ENCODE measurements around the gene HMX3.

HMX3 gene

DNA sequence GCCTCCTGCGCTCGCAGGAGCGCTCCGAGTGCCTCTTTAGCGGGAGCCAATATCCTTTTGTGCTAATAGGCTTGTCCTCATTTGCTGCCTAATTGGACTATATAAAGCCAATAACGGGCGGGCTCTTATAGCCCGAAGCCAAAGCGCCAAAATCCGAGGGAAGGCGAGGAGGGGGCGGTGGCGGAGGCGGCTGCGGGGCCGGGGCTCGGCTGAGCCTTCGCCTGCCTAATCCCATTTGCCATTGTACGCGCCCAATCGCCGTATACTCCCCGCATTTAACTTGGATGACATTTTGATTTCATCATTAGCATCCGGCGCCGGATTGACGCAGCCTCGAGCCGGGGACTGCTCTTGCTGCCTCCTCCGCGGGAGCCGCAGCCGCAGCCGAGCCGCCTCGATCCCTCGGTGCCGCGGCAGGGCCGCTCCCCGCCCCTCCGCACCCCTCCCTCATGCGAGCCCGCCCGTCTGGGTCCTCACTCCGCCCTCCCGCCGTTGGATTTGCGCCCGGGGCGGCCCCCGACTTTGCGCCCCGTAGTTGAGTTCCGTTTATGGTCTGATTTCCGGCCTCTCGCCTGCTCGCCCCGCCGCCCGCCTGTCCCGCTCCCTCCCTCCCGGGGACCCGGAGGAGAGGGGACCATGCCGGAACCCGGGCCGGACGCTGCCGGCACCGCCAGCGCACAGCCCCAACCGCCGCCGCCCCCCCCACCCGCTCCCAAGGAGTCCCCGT lies at the start of gene HMX3:
Gene HMX3 (plus strand): TSS at position 556 of the 727 bp plus-strand sequence. CDS start 81 bp downstream, at position 637.
- Mint-ChIP-seq H3K27me3 (ENCODE audit: low read depth) (peaks cover 82% of the 10 kb centered on the region), H3K4me1 (ENCODE audit: low read depth) (peaks cover 20% of the 10 kb centered on the region), H3K27ac (peak within 1 kb of the TSS; percentile 57)

DNA sequence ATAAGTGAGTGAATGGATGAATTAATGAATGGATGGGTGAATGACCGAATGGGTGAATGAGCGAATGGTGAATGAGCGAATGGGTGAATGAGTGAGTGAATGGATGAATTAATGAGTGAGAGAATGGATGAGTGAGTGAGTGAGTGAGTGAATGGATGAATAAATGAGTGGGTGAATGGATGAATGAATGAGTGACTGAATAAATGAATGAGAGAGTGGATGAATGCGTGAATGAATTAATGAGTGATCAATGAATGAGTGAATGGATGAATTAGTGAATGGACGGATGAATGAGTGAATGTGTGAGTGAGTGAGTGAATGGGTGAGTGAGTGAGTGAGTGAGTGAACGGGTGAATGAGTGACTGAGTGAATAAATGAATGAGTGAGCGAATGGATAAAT lies 49.5 kb upstream of the HMX3 start:
- Mint-ChIP-seq H3K4me1 (ENCODE audit: low read depth) (no peaks in the 10 kb centered on the region), H3K27ac (no peak overlapping the region), H3K4me3 (no peak overlapping the region), H3K27me3 (ENCODE audit: low read depth) (no peaks in the 10 kb centered on the region), H3K36me3 (ENCODE audit: low read depth) (no peaks in the 10 kb centered on the region), H3K9me3 (peaks cover 5% of the 10 kb centered on the region)

More for the DNA sequence above, at the start of gene HMX3:
- peak within 1 kb of the TSS; percentile 17 for H3K4me3 Mint-ChIP-seq
- peaks cover 6% of the 10 kb centered on the region for H3K36me3 Mint-ChIP-seq (ENCODE audit: low read depth)
- no peaks in the 10 kb centered on the region for H3K9me3 Mint-ChIP-seq

DNA sequence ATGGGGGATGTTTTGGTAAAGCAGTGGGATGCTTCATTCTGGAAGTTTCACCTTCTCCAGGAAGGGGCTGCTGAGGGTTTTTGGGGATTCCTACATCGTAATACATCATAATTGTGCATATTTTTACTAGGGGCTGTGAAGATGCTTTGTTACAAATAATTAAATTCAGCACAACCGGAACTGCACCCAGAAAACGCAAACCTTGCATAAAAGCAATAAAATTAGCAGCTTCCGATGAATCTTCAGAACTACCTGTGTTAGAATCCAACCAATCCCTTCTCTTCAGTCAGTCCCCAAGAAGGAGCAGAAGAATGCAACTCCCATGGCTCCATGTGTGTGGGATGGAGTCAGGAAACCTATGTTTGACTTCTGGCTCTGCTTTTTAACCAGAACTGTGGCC lies 48.4 kb upstream of the HMX3 start:
- H3K27ac Mint-ChIP-seq, result no peak overlapping the region
- H3K27me3 Mint-ChIP-seq (ENCODE audit: low read depth), result peaks cover under 1% of the 10 kb centered on the region
- no peak overlapping the region for H3K4me3 Mint-ChIP-seq
- H3K36me3 Mint-ChIP-seq (ENCODE audit: low read depth), result no peaks in the 10 kb centered on the region
- no peaks in the 10 kb centered on the region for H3K4me1 Mint-ChIP-seq (ENCODE audit: low read depth)
- H3K9me3 Mint-ChIP-seq, result peaks cover 5% of the 10 kb centered on the region

DNA sequence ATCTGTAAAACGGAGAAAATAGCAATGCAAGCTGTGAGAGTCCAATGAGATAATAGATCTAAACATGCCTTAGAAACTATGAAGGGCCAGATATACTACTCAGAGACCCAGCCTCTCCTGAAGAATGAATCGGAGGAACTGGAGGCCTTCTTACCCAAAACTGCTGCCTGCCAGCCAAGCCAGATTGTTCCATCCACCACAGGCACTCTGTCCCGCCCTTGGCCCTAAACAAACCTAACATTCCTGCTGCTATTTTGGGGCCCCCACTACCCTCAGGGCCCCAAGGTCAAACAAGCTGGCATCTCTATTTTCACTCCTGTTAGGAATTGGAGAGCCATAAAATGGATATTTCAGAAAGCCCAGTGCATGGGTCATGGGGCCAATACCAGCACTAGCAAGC lies 48.0 kb upstream of the HMX3 start:
- H3K4me3 Mint-ChIP-seq, result no peak overlapping the region
- no peaks in the 10 kb centered on the region for H3K36me3 Mint-ChIP-seq (ENCODE audit: low read depth)

DNA sequence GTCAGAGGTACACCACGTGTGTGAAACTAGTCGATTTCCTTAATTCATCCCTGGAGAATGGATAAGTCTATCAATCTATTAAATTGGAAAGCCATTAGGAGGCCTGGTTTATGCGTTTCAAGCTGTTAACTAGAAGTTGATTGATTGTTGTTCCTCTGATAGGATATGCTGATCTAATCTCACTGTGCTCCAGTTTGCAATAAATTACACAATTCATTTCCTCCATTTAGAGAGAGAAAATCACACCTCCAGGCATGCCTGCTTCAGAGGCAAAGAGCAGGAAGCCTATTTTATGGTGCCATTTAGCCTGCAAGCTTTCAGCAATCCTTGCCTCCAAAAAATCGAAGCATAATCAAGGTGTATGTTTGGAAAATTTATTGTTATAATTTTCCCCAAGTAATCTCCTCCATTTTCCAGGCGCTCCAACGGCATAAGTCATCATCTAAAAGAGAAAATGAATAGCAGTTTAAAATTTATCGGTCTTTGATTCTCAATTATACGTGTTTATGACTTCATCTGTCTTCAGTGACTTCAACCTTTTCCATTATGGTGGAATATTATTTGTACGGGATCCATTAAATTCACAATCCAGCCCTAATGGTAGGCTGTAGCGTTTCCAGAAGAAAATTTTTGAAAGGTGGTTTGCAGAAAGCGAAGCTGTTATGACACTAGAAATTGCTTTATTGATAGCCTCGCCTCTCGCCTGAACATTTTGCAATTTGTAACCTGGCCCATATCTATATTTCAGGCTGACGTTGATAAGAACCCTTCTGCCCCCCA lies 42.9 kb upstream of the HMX3 start:
- no peak overlapping the region for H3K27ac Mint-ChIP-seq
- no peaks in the 10 kb centered on the region for H3K4me1 Mint-ChIP-seq (ENCODE audit: low read depth)
- no peaks in the 10 kb centered on the region for H3K36me3 Mint-ChIP-seq (ENCODE audit: low read depth)
- no peaks in the 10 kb centered on the region for H3K9me3 Mint-ChIP-seq
- peaks cover 3% of the 10 kb centered on the region for H3K27me3 Mint-ChIP-seq (ENCODE audit: low read depth)
- H3K4me3 Mint-ChIP-seq, result no peak overlapping the region

More for the DNA sequence above, 48.0 kb upstream of the HMX3 start:
- Mint-ChIP-seq H3K27me3 (ENCODE audit: low read depth) (peaks cover 3% of the 10 kb centered on the region), H3K4me1 (ENCODE audit: low read depth) (no peaks in the 10 kb centered on the region), H3K27ac (no peak overlapping the region), H3K9me3 (peaks cover 5% of the 10 kb centered on the region)

DNA sequence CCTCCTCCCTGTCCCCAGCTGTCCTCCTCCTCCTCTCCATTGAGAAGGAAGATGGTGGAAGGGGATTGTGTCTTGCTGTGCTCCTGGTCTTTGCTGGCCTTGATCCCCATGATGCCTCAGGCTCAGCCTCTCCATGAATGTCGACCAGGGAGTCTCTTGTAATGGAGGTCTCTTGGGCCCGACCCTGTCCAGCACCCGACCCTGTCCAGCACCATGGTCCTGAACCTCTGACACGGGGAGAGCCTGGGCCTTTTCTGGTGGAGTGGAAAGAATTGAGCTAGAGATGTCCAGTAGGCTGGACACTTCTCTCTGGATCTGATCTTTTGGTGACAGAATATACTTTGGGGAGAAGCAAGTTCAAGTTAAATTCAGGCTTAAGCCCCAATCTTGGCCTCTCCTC lies 42.3 kb upstream of the HMX3 start:
- Mint-ChIP-seq H3K9me3 (no peaks in the 10 kb centered on the region), H3K36me3 (ENCODE audit: low read depth) (no peaks in the 10 kb centered on the region), H3K27me3 (ENCODE audit: low read depth) (peaks cover 3% of the 10 kb centered on the region), H3K4me1 (ENCODE audit: low read depth) (no peaks in the 10 kb centered on the region), H3K27ac (no peak overlapping the region), H3K4me3 (no peak overlapping the region)

DNA sequence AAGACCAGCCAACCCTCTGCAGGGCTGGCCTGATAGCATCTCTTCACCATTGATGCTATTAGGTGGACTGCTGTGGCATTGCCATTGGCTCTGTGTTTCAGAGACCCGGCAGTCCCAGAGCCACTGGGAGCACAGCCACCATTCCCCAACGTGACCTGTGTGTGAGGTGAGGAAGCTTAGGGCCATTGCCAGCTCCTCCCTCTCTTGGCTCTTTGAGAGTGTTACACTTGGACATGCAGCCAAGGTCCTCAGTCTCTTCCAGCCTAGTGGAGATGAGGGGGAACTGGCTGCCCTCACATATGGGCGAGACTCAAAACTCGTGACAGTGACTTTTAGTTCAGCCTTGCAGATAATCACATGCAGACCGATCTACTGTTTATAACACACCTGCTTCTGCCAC lies 39.3 kb upstream of the HMX3 start:
- no peaks in the 10 kb centered on the region for H3K9me3 Mint-ChIP-seq
- H3K27ac Mint-ChIP-seq, result no peak overlapping the region
- H3K4me3 Mint-ChIP-seq, result no peak overlapping the region
- no peaks in the 10 kb centered on the region for H3K36me3 Mint-ChIP-seq (ENCODE audit: low read depth)
- H3K4me1 Mint-ChIP-seq (ENCODE audit: low read depth), result no peaks in the 10 kb centered on the region
- H3K27me3 Mint-ChIP-seq (ENCODE audit: low read depth), result peaks cover 3% of the 10 kb centered on the region

DNA sequence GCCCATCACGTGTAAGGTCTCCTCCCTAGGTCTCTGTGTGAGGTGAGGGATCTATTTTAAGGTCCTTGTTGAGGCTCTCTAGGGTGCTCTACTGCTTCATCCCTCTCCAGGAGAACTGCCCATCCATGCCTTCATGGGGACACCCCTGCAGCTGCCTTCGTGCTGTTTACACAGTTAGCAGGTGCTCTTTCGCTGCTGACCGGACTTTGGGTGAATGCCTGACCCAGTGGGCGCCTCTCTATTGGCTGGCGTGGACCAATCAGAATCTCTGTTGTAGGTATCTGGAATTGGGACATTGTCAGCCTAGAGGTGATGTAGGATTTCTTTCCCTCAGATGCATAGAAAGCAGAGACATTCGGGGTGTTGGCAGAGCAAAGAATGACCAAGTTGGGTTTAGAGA lies 38.7 kb upstream of the HMX3 start:
- H3K27ac Mint-ChIP-seq, result no peak overlapping the region
- no peak overlapping the region for H3K4me3 Mint-ChIP-seq
- no peaks in the 10 kb centered on the region for H3K36me3 Mint-ChIP-seq (ENCODE audit: low read depth)
- no peaks in the 10 kb centered on the region for H3K9me3 Mint-ChIP-seq
- no peaks in the 10 kb centered on the region for H3K4me1 Mint-ChIP-seq (ENCODE audit: low read depth)
- peaks cover 3% of the 10 kb centered on the region for H3K27me3 Mint-ChIP-seq (ENCODE audit: low read depth)

DNA sequence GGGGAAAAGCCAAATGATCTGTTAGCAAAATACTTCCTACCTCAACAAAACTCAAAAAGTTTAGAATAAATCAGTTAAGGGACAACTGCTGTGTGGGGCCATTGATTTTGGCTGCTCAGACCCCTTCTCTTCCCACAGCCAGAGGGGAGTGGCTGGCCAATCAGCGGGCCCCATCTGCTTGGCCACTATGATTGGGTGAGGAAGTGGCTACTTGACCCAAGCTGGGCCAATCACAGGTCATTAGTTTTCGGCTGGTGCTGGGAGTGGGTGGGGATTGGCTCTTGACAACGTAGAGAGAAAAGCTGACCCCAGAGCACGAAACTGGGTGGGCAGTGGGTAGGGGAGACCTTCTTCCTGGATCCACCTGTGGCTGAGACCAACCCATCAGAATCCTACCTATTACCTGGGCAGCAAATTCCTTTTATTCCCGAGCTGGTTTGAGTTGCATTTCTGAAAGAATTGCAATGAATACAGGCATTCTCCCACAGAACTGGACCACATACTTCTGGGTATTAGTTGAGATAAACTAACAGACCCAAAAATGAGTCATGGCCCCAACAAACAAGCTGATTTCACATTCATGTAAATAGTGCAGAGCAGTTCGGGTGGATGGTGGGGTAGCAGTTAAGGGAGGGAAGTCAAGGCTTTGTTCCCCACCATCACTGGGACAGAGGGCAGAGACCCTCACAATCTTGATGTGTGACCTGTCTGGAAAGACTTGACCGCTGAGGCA lies 35.6 kb upstream of the HMX3 start:
- Mint-ChIP-seq H3K4me3 (no peak overlapping the region), H3K36me3 (ENCODE audit: low read depth) (no peaks in the 10 kb centered on the region), H3K27ac (no peak overlapping the region), H3K27me3 (ENCODE audit: low read depth) (no peaks in the 10 kb centered on the region), H3K4me1 (ENCODE audit: low read depth) (no peaks in the 10 kb centered on the region), H3K9me3 (no peaks in the 10 kb centered on the region)

DNA sequence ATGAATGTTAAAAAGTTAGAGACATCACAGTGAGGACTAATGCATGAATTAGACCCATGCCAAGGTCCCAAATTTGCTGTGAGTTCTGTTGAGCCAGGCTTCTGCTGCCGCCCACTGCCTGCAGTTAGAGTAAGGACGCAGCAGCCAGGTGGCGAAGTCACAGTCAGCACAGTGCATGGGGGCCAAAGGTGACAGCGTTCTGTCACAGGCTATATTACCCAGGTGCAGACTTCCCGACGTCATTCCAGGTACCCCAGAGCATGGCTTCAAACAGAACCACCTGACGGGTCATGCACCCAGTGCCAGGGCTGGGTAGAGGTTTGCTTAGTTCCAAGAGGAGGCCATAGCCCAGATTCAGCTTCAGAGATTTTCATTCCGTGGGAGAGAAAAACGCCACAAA lies 33.9 kb upstream of the HMX3 start:
- H3K27me3 Mint-ChIP-seq (ENCODE audit: low read depth), result no peaks in the 10 kb centered on the region
- no peak overlapping the region for H3K4me3 Mint-ChIP-seq
- no peak overlapping the region for H3K27ac Mint-ChIP-seq
- no peaks in the 10 kb centered on the region for H3K4me1 Mint-ChIP-seq (ENCODE audit: low read depth)
- H3K9me3 Mint-ChIP-seq, result no peaks in the 10 kb centered on the region
- no peaks in the 10 kb centered on the region for H3K36me3 Mint-ChIP-seq (ENCODE audit: low read depth)

DNA sequence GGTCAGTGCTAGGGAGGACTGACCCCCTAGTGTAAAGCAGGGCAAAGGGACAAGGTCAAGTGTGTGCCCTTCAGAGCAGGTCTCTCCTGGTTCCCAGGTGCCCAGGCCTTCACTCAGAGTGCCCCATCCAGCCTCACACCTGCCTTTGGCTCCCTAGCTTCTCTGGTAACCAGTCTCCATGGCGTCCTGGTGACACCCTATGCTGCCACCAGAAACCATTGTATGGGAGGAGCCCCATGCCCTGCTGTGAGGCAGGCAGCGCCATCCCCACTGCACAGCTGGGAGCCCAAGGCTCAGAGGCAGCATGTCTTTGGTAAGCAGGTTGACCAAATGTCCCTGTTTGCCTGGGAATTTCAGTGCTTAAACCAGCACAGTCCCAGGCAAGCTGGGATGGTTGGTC lies 33.1 kb upstream of the HMX3 start:
- no peak overlapping the region for H3K27ac Mint-ChIP-seq
- H3K36me3 Mint-ChIP-seq (ENCODE audit: low read depth), result no peaks in the 10 kb centered on the region
- no peak overlapping the region for H3K4me3 Mint-ChIP-seq
- no peaks in the 10 kb centered on the region for H3K4me1 Mint-ChIP-seq (ENCODE audit: low read depth)
- H3K27me3 Mint-ChIP-seq (ENCODE audit: low read depth), result no peaks in the 10 kb centered on the region
- H3K9me3 Mint-ChIP-seq, result no peaks in the 10 kb centered on the region

DNA sequence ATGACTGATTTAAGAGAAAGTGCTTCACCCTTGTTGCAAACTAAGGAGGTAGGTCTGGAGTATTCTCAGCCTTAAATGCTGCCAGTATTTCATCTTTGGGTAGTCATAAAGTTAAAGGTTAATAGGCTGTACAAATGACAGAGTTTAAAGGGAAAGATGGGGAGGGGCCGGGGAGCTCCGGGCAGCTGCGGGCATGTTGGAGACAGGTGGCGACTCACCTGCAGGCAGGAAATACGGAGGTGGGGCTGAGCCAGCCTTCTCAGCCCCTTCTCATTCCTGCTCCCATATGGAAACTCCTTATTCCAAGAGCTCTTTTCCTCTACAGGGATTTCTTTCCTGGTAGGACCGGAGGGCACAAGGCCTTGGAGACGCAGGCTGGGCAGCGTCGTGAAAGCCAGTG lies 31.8 kb upstream of the HMX3 start:
- H3K4me3 Mint-ChIP-seq, result no peak overlapping the region
- no peak overlapping the region for H3K27ac Mint-ChIP-seq
- no peaks in the 10 kb centered on the region for H3K36me3 Mint-ChIP-seq (ENCODE audit: low read depth)
- peaks cover 1% of the 10 kb centered on the region for H3K27me3 Mint-ChIP-seq (ENCODE audit: low read depth)
- H3K9me3 Mint-ChIP-seq, result no peaks in the 10 kb centered on the region
- H3K4me1 Mint-ChIP-seq (ENCODE audit: low read depth), result no peaks in the 10 kb centered on the region

DNA sequence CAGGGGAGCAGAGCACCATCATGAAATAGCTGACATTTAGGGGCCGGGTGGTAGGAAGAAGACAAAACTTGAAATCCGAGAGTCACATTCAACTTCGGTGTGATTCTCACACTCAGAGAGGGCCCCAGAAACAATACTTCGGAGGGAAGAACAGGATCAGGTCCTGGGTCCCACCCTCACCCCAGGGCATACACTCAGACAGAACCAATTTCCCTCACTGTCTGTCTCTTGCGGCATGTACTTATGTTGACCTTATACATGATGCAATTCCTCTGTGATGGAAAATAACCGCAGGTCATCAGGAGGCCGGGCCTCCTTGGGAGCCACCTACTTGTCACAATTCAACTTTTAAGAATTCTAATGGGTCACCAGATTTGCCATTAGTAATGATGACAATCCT lies 26.3 kb upstream of the HMX3 start:
- Mint-ChIP-seq H3K4me3 (no peak overlapping the region), H3K27me3 (ENCODE audit: low read depth) (peaks cover 4% of the 10 kb centered on the region), H3K27ac (no peak overlapping the region), H3K9me3 (no peaks in the 10 kb centered on the region), H3K36me3 (ENCODE audit: low read depth) (no peaks in the 10 kb centered on the region), H3K4me1 (ENCODE audit: low read depth) (no peaks in the 10 kb centered on the region)

DNA sequence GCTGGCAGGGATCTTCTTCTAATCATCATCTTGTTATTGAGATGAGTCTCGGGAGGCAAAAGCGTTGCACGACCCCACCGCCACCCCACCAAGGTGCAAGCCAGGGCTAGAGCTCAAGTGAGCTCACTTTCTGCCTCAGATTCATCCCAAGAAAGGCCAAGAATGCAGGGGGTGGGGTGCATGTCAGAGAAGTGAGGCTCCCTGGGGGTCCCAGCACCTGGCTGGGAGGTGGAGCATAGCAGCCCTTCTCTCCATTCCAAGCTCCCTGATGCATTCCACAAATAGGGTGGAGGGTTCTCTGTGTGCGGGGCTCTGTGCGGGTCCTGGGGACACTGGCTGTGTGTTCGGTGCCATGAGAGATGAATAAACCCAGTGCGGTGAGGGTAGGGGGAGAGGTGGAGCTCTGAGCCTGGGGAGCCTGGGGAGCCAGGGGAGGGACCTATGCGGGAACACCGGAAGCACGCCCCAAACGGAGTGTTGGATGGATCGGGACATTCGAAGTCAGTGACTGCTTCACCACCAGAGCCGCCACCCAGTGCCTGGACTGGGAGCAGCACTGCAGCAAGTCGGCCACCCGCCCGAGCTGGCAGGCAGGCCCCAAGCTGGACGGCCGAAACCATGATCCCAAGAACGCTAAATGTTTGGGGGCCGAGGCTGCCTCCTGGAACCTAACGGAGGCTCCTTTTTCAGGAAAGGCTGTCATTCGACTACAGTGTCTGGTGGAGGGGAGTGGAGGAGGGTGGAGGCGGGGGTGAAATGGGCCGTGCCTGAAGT lies 17.9 kb upstream of the HMX3 start:
- Mint-ChIP-seq H3K4me3 (no peak overlapping the region), H3K9me3 (no peaks in the 10 kb centered on the region), H3K27ac (no peak overlapping the region), H3K36me3 (ENCODE audit: low read depth) (no peaks in the 10 kb centered on the region), H3K4me1 (ENCODE audit: low read depth) (no peaks in the 10 kb centered on the region), H3K27me3 (ENCODE audit: low read depth) (peaks cover 23% of the 10 kb centered on the region)

Data from T-helper 1 cell treated with Interleukin-12 subunit alpha and Interleukin-12 subunit beta and Interleukin-4 antibody, amounts not matched to agents 30 μg/mL and 1 μg/mL, for 36 hours (primary cell).